OCI-LY1 (cell line): ENCODE data around the gene AOC3.

Experiments used
- EZH2 ChIP-seq: fragments of 200-600 bp; sonication (generic), shearing (Covaris generic); IDR thresholded peaks from 2 replicates; pipeline ENCODE4 v1.8.0; 2017; ENCODE audit warnings: borderline replicate concordance, mixed run types, mild to moderate bottlenecking, antibody characterized with exemption, low read length, moderate library complexity, mixed read lengths
- TF ChIP-seq, protein P1 (sequence below): fragments of 200-600 bp; sonication (generic), shearing (Covaris generic); IDR thresholded peaks from 2 replicates; pipeline ENCODE4 v1.5.1; 2017; ENCODE audit warnings: mild to moderate bottlenecking, antibody characterized with exemption, low read length, moderate library complexity, mixed read lengths

GRCh38 chr17:42906772-42907446 lies 55.9 kb downstream of the AOC3 start:
- TF ChIP-seq, protein P1, sequence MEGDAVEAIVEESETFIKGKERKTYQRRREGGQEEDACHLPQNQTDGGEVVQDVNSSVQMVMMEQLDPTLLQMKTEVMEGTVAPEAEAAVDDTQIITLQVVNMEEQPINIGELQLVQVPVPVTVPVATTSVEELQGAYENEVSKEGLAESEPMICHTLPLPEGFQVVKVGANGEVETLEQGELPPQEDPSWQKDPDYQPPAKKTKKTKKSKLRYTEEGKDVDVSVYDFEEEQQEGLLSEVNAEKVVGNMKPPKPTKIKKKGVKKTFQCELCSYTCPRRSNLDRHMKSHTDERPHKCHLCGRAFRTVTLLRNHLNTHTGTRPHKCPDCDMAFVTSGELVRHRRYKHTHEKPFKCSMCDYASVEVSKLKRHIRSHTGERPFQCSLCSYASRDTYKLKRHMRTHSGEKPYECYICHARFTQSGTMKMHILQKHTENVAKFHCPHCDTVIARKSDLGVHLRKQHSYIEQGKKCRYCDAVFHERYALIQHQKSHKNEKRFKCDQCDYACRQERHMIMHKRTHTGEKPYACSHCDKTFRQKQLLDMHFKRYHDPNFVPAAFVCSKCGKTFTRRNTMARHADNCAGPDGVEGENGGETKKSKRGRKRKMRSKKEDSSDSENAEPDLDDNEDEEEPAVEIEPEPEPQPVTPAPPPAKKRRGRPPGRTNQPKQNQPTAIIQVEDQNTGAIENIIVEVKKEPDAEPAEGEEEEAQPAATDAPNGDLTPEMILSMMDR, result no peak
- TF ChIP-seq EZH2, result no peak
